Left ventricle myocardium inferior (tissue), 1 donor: Measurements from ENCODE around the gene MEGF8. TPM values are rescaled to one million over a fixed set of nuclear protein-coding genes. Genes with fewer than 3 reads are reported as not detected.
A peak's percentile ranks its signal among the peaks of the same experiment; 100 is the strongest.

Source experiments
- DNase-seq: peaks from one replicate; pipeline ENCODE4 v3.0.0-alpha.2; 2020
- H3K27ac ChIP-seq: fragments of 200-600 bp; replicated peaks from 2 replicates; pipeline ENCODE4 v1.8.0; 2021
- H3K27me3 ChIP-seq: fragments of 200-600 bp; 2 replicates; pipeline ENCODE4 v1.8.0; 2021; ENCODE audit warnings: low read depth
- H3K36me3 ChIP-seq: fragments of 200-600 bp; 2 replicates; pipeline ENCODE4 v1.8.0; 2021
- H3K4me1 ChIP-seq: fragments of 200-600 bp; 2 replicates; pipeline ENCODE4 v1.8.0; 2021
- H3K4me3 ChIP-seq: fragments of 200-600 bp; 2 replicates; pipeline ENCODE4 v1.8.0; 2021; ENCODE audit warnings: mild to moderate bottlenecking, moderate library complexity
- H3K9me3 ChIP-seq: fragments of 200-600 bp; replicated peaks from 2 replicates; pipeline ENCODE4 v1.8.0; 2021
- CTCF ChIP-seq: fragments of 200-600 bp; IDR thresholded peaks from 2 replicates; pipeline ENCODE4 v1.8.0; 2021; ENCODE audit warnings: antibody characterized with exemption, mild to moderate bottlenecking, borderline replicate concordance
- intact Hi-C: fragments of 100-400 bp; cut with micrococcal nuclease; formaldehyde crosslinking; loops from one replicate; pipeline ENCODE4 v1.11.0; 2022
- long read RNA-seq: library from polyadenylated mRNA; unstranded; transcript quantifications from one replicate; pipeline ENCODE4 v2.0.0, GENCODE V29; 2021
- total RNA-seq: library from RNA; stranded (reverse); fragmentation: NEBNext Ultra II Directional; extraction: Animal tissue kit (Norgen Biotek cat#: 25700); gene quantifications from one replicate; pipeline ENCODE4 v1.2.1, GENCODE V29; 2021
- donor health status: DM: no; HTN: yes; CAD: no; lungs with severe emphysema.

The MEGF8 gene
- total RNA-seq: 34.3 TPM
- long read RNA-seq, partial matches to known transcripts: 99 of 109 reads
- long read RNA-seq, other reads (novel, unspliced or antisense): 10 of 109 reads

GRCh38 chr19:42325308-42325895, at the start of gene MEGF8:
MEGF8 (plus strand) TSS chr19:42325635; CDS start chr19:42326244, 609 bp downstream.
- intact Hi-C loops: no loop called here
- peak; percentile 97 for DNase-seq
- H3K9me3 ChIP-seq: no peaks in the 10 kb centered on the region
- peaks cover 50% of the 10 kb centered on the region for H3K4me1 ChIP-seq
- peak; percentile 90 for TF ChIP-seq CTCF
- no peaks in the 10 kb centered on the region for H3K36me3 ChIP-seq
- H3K27me3 ChIP-seq: peaks cover 34% of the 10 kb centered on the region
- peak within 1 kb of the TSS; percentile 79 for H3K4me3 ChIP-seq
- H3K27ac ChIP-seq: peak within 1 kb of the TSS; percentile 82

- no peak for DNase-seq
- H3K36me3 ChIP-seq: peaks cover 32% of the 10 kb centered on the region
Observed at GRCh38 chr19:42276284-42276683, 49.2 kb upstream of the MEGF8 start.

GRCh38 chr19:42276821-42277220, 48.6 kb upstream of the MEGF8 start:
- Histone ChIP-seq H3K27ac (peak overlapping the region; percentile 98), H3K9me3 (no peaks in the 10 kb centered on the region), H3K36me3 (peaks cover 32% of the 10 kb centered on the region), H3K4me1 (peaks cover 80% of the 10 kb centered on the region), H3K27me3 (no peaks in the 10 kb centered on the region), H3K4me3 (no peak overlapping the region)
- TF ChIP-seq CTCF: no peak
- intact Hi-C loops: no loop called here
- DNase-seq: no peak

More at GRCh38 chr19:42276284-42276683, 49.2 kb upstream of the MEGF8 start:
- Histone ChIP-seq H3K4me3 (no peak overlapping the region), H3K9me3 (no peaks in the 10 kb centered on the region), H3K27me3 (no peaks in the 10 kb centered on the region), H3K27ac (peak overlapping the region; percentile 98), H3K4me1 (peaks cover 80% of the 10 kb centered on the region)
- no peak for TF ChIP-seq CTCF
- intact Hi-C loops: no loop called here

GRCh38 chr19:42277821-42278451, 47.5 kb upstream of the MEGF8 start:
- H3K27me3 ChIP-seq: no peaks in the 10 kb centered on the region
- no peak for TF ChIP-seq CTCF
- intact Hi-C loops: no loop called here
- H3K27ac ChIP-seq: peak overlapping the region; percentile 98
- no peaks in the 10 kb centered on the region for H3K9me3 ChIP-seq
- peaks cover 21% of the 10 kb centered on the region for H3K36me3 ChIP-seq
- H3K4me1 ChIP-seq: peaks cover 90% of the 10 kb centered on the region
- DNase-seq: no peak
- H3K4me3 ChIP-seq: peak overlapping the region; percentile 90

- Histone ChIP-seq H3K4me3 (peak overlapping the region; percentile 90), H3K36me3 (peaks cover 14% of the 10 kb centered on the region), H3K27ac (peak overlapping the region; percentile 98), H3K9me3 (no peaks in the 10 kb centered on the region), H3K4me1 (peaks cover 97% of the 10 kb centered on the region), H3K27me3 (no peaks in the 10 kb centered on the region)
- no peak for DNase-seq
- no peak for TF ChIP-seq CTCF
- intact Hi-C loops: no loop called here
Observed at GRCh38 chr19:42278452-42279154, 46.8 kb upstream of the MEGF8 start.
